SW 1271 (cell line): ENCODE results near the gene IGSF22.

Source experiments
- DNase-seq, 2 experiments: peaks; one replicate each; lab custom pipeline; 2025; lab: John Stamatoyannopoulos, UW

The IGSF22 gene

GRCh38 chr11:18713646-18714442 is 12.1 kb downstream of the IGSF22 start:
- DNase-seq, result no peak

DNA sequence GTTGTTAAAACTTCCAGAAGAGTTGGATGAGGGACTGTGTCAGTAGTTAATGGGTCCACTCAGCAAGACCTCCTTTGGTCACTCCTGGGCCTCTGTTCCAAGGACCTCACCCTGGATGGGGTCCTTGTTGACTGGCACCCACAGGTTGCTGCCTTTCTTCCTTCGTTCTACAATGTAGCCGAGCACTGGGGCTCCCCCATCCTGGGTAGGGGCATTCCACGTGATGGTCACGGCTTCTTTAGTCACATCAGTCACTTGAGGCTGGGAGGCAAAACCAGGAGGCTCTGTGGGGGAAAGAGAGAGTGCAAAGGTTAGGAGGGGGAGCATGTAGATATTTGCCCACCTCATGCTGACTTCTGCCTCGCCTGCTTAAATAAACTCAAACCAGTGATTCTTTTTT is 15.4 kb downstream of the IGSF22 start:
- no peak for DNase-seq

DNA sequence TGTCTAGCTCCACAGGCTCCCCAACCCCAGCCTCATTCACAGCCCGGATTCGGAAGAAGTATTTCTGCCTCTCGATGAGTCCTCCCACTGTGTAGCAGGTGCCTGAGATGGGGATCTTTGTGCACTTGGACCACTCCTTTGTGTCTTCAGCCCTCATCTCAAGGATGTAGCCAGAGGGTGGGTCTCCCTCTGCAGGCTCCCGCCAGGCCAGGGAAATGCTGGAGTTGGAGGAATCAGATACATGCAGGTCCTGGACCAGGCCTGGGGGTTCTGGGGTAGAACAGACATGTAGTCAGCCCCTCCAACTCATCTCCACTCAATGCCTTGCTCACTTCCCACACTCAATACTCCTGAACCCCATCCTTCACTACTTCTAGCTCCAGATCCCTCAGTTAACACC is 16.6 kb downstream of the IGSF22 start:
- DNase-seq, result no peak

GRCh38 chr11:18707811-18708340 is 18.1 kb downstream of the IGSF22 start:
- no peak for DNase-seq

- peak in 1 of 2 experiments; percentile 57 for DNase-seq
These were observed 19.4 kb downstream of the IGSF22 start for GRCh38 chr11:18706330-18707243.

- DNase-seq, result no peak
These were observed 20.2 kb downstream of the IGSF22 start for GRCh38 chr11:18705651-18706281.

DNA sequence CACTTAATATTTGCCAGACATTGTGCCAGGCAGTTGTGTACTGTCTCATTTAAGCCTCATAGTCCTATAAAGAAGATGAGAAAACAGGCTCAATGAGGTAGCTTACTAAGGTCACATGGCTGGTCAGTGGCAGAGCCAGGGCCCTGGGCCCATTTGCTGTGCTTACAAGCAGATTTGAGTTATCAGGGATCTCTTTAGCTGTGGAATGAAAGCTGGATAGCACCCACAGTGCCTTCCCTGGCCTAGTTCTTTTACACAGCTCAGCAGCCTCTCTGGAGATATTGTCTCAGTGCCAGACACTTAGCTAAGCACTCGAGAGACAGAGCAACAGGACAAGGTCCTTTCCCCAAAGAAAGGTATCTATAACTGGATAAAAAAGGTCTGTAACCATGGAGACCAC is 21.3 kb downstream of the IGSF22 start:
- DNase-seq, result no peak

GRCh38 chr11:18704045-18704645 is 21.8 kb downstream of the IGSF22 start:
- DNase-seq, result no peak

DNA sequence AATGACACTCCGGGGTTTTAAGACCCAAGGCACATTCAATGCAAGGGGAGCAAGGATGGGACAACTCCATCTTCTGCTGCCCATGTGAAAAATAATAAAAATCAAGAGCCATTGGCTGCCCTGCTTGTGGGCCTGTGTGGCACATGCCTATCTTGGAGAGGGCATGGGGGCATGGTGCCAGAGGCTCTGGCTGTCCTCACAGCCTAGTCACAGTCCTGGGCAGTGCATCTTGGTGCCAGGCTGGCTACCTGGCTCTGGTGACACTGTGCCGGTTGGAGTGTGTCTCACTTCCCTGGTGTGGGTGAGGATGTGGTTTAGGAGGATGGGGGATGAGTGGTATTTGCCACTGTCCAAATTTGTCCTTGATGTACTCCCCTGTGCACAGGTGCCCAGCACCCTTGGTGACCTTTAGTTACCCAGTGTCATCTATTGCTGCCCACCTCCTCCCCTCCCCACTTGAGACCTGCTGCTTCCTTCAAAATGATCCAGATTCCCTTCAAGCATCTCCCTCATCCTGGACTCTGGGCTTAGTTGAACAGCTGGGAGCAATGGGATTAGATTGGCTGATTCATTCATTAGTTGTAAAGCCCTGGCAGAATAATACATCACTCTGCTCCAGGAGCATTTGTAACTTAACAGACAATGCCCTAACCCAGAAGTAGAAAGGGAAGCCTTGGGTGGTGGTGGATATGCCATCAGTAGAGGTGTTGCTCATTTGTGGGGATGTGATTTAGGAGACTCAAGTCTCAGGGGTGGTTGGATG is 22.8 kb downstream of the IGSF22 start:
- no peak for DNase-seq

DNA sequence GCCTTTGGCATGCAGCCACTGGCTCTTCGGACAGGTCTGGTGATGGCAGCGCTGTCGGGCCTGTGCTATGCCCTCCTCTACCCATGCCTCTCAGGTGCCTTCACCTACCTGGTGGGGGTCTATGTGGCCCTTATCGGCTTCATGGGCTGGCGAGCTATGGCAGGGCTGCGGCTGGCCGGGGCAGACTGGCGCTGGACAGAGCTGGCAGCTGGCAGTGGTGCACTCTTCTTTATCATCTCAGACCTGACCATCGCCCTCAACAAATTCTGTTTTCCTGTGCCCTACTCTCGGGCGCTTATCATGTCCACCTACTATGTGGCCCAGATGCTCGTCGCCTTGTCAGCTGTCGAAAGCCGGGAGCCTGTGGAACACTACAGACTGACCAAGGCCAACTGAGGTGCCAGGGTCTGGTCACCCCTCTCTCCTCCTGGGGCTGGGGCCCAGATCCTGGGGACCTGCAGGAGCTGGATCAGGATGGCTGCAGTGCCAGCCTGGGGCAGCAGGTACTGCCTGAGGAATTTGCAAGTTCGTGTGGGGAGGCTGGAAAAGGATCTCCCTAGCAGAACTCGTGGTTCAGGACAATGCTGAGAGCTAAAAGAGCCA is 24.3 kb downstream of the IGSF22 start:
- DNase-seq, result no peak

- no peak for DNase-seq
These were observed 25.1 kb downstream of the IGSF22 start for GRCh38 chr11:18700872-18701271.

DNA sequence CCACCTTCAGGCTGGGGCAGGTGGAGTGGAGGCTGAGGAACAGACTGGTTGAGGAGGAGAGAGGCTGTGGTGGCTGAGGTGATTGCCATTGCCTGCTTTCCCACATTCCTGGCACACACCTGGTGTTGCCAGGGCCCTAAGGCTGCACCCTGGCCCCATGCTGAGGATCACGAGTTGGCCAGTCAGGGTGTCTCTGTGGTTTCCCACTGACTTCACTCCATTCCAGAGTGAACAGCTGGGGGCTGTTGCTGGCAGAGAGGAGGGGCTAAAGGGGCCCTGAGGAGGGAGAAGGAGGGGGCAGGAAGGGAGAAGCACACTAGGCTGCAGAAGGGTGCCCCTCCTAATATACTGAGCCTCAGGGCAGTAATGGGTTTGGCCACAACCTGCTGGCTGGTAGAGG is 25.6 kb downstream of the IGSF22 start:
- no peak for DNase-seq

DNA sequence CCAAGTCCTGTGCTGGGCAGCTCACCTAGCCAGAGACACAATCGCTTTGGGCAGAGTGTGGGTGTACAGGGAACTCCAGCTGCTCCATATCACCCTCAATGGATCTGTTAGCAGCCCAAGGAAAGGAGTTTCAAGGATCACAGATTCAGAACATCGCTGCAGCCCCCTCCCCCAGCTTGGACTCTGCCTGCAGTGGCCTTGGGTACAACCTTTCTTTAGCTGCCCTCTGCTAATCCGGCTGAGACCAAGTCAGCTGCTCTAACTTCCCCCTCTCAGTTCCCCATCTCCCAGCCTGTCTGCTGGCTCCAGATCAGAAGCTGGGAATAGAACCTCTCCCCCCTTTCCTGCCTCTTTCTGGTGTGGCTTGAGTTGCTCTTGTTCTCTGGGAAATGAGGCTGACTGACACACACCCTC is 26.1 kb downstream of the IGSF22 start:
- DNase-seq, result no peak

GRCh38 chr11:18699269-18699596 is 26.8 kb downstream of the IGSF22 start:
- no peak for DNase-seq

- peak; percentile 69 to 84 for DNase-seq
These were observed 27.4 kb downstream of the IGSF22 start, which contains the start of gene TMEM86A for GRCh38 chr11:18698341-18699268. TMEM86A (plus strand) TSS chr11:18698779; CDS start chr11:18698887, 108 bp downstream.

DNA sequence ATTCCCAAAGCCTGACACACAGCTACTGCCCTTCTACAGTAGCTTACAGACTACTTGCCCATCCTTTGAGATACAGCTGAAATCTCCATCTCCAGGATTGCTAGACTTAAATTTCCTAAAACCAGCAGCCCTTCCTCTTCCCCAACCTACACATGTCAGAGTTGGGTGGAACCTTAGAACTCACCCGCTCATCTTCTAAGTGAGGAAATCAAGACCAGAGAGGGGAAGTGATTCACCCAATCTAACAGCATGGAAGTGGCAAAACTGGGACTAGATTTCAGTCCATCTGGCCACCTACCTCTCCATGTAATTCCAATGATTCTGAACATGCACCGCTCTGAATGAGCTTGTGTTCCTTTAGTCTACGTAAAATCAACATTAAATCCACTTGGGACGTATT is 28.4 kb downstream of the IGSF22 start:
- no peak for DNase-seq

DNA sequence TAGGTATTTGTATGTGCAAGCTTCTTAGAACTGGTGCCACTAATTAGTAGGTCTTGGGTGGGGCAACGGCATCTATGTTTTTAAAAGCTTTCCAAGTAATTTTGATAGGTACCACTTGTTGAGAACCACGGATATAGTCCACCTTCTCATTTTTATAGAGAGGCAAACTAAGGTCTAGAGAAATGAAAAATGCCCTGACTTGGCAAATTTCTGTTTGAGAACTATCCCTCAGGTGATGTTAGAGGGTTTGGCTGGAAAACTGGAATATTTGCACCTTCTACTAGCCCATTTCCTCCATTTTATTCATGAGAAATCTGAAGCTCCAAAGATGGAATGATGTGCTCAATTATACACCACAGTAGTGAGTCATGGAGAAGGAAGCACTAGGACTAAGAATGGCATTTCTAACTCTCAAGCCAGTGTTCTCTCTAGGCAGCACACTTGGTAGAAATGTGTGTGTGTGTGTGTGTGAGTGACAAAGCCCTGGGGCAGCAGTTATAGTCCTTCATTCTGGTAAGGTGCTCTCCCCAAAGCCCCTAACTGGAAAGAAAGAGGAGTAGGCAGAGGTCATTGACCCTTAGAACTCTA is 29.3 kb downstream of the IGSF22 start:
- DNase-seq, result peak in 1 of 2 experiments; percentile 16

GRCh38 chr11:18692941-18693760 is 32.8 kb downstream of the IGSF22 start:
- DNase-seq, result no peak
